GM19023 (cell line): ENCODE data around the gene TP53AIP1.

Experiments used
- ATAC-seq: cut with Tn5 transposase; IDR thresholded peaks from one replicate; pipeline ENCODE4 v1.9.1; 2021; ENCODE audit warnings: mild to moderate bottlenecking, moderate library complexity; ENCODE audit not compliant: unreplicated experiment

TP53AIP1 gene

GRCh38 chr11:128943428-128943976 lies 831 bp upstream of the TP53AIP1 start:
- ATAC-seq, result no peak

GRCh38 chr11:128942272-128942612 lies 429 bp downstream of the TP53AIP1 start:
- ATAC-seq, result no peak

- no peak for ATAC-seq
Observed at GRCh38 chr11:128941573-128942271, 949 bp downstream of the TP53AIP1 start.

- no peak for ATAC-seq
Observed at GRCh38 chr11:128941110-128941509, 1.6 kb downstream of the TP53AIP1 start.

GRCh38 chr11:128940603-128941002 lies 2.1 kb downstream of the TP53AIP1 start:
- ATAC-seq, result no peak

GRCh38 chr11:128940156-128940555 lies 2.5 kb downstream of the TP53AIP1 start:
- no peak for ATAC-seq

- no peak for ATAC-seq
Observed at GRCh38 chr11:128939591-128939990, 3.1 kb downstream of the TP53AIP1 start.

- no peak for ATAC-seq
Observed at GRCh38 chr11:128938156-128938885, 4.3 kb downstream of the TP53AIP1 start.

- no peak for ATAC-seq
Observed at GRCh38 chr11:128937480-128937879, 5.2 kb downstream of the TP53AIP1 start.

- ATAC-seq, result no peak
Observed at GRCh38 chr11:128936606-128937251, 5.9 kb downstream of the TP53AIP1 start.

- ATAC-seq, result no peak
Observed at GRCh38 chr11:128934926-128935325, 7.7 kb downstream of the TP53AIP1 start.

- no peak for ATAC-seq
Observed at GRCh38 chr11:128934351-128934750, 8.3 kb downstream of the TP53AIP1 start.

- no peak for ATAC-seq
Observed at GRCh38 chr11:128933481-128934178, 9.0 kb downstream of the TP53AIP1 start.

- ATAC-seq, result no peak
Observed at GRCh38 chr11:128931668-128932067, 11.0 kb downstream of the TP53AIP1 start.

- ATAC-seq, result no peak
Observed at GRCh38 chr11:128931066-128931465, 11.6 kb downstream of the TP53AIP1 start.

- ATAC-seq, result no peak
Observed at GRCh38 chr11:128929991-128930390, 12.7 kb downstream of the TP53AIP1 start.

- ATAC-seq, result no peak
Observed at GRCh38 chr11:128929468-128929867, 13.2 kb downstream of the TP53AIP1 start.

GRCh38 chr11:128928400-128928799 lies 14.3 kb downstream of the TP53AIP1 start:
- ATAC-seq, result peak; percentile 93

GRCh38 chr11:128927683-128928336 lies 14.9 kb downstream of the TP53AIP1 start:
- ATAC-seq, result no peak

- ATAC-seq, result no peak
Observed at GRCh38 chr11:128927108-128927461, 15.6 kb downstream of the TP53AIP1 start.
